GM23338 (cell line): Measurements from ENCODE around the gene SMIM34. TPM values are rescaled to one million over a fixed set of nuclear protein-coding genes. Genes with fewer than 3 reads are reported as not detected.
"Not testable (repeated sequence)": the region's sequence is repeated elsewhere in the genome, so short reads cannot be mapped to it uniquely, and the experiment has no call there.

Experiments
- ATAC-seq: fragments of 200-7000 bp; cut with Tn5 transposase; 3 replicates; pipeline ENCODE4 v1.9.1; 2020
- DNase-seq: peaks from one replicate; pipeline ENCODE4 v3.0.0-alpha.2; 2015; ENCODE audit warnings: low spot score
- H2AFZ ChIP-seq: fragments of 200-600 bp; sonication (generic); 2 replicates; pipeline ENCODE4 v1.8.0; 2016; ENCODE audit warnings: antibody characterized with exemption, mild to moderate bottlenecking, moderate library complexity
- H3F3A ChIP-seq: fragments of 200-600 bp; sonication (generic); replicated peaks from 2 replicates; pipeline ENCODE4 v1.8.0; 2017; ENCODE audit warnings: antibody characterized with exemption, mixed run types, low read depth
- H3K27ac ChIP-seq: fragments of 200-600 bp; sonication (generic); 2 replicates; pipeline ENCODE4 v1.6.1; 2016; ENCODE audit warnings: low read depth
- H3K27me3 ChIP-seq: fragments of 200-600 bp; sonication (generic); 2 replicates; pipeline ENCODE4 v1.8.0; 2016; ENCODE audit warnings: mild to moderate bottlenecking, mixed run types, moderate library complexity; ENCODE audit not compliant: insufficient read depth
- H3K36me3 ChIP-seq: fragments of 200-600 bp; sonication (generic); 2 replicates; pipeline ENCODE4 v1.8.0; 2016; ENCODE audit warnings: mild to moderate bottlenecking; ENCODE audit not compliant: insufficient read depth
- H3K4me1 ChIP-seq: fragments of 200-600 bp; sonication (generic); 2 replicates; pipeline ENCODE4 v1.8.0; 2016; ENCODE audit warnings: mild to moderate bottlenecking, moderate library complexity; ENCODE audit not compliant: insufficient read depth
- H3K4me2 ChIP-seq: fragments of 200-600 bp; sonication (generic); 2 replicates; pipeline ENCODE4 v1.7.1; 2017; ENCODE audit warnings: mixed run types
- H3K4me3 ChIP-seq: fragments of 200-600 bp; sonication (generic); 2 replicates; pipeline ENCODE4 v1.6.1; 2016; ENCODE audit warnings: mixed run types
- H3K79me2 ChIP-seq: fragments of 200-600 bp; sonication (generic); replicated peaks from 2 replicates; pipeline ENCODE4 v1.8.0; 2017; ENCODE audit warnings: mild to moderate bottlenecking; ENCODE audit not compliant: insufficient read depth
- H3K9me2 ChIP-seq: fragments of 200-600 bp; sonication (generic); 2 replicates; pipeline ENCODE4 v1.8.0; 2017; ENCODE audit not compliant: insufficient read depth
- H4K20me1 ChIP-seq: fragments of 200-600 bp; sonication (generic); replicated peaks from 2 replicates; pipeline ENCODE4 v1.8.0; 2017; ENCODE audit warnings: mild to moderate bottlenecking; ENCODE audit not compliant: insufficient read depth
- H3K27ac Mint-ChIP-seq: 2 replicates; pipeline ENCODE4 v1.8.0; 2020; ENCODE audit warnings: inconsistent platforms, mild to moderate bottlenecking, moderate library complexity, mixed read lengths
- H3K27me3 Mint-ChIP-seq: 3 replicates; pipeline ENCODE4 v1.8.0; 2022; ENCODE audit warnings: low read depth, mild to moderate bottlenecking, moderate library complexity, mixed read lengths, inconsistent platforms; ENCODE audit not compliant: insufficient read depth, poor library complexity
- H3K36me3 Mint-ChIP-seq: 3 replicates; pipeline ENCODE4 v1.8.0; 2021; ENCODE audit warnings: low read depth, mild to moderate bottlenecking, inconsistent platforms, moderate library complexity, mixed read lengths
- H3K4me1 Mint-ChIP-seq: 3 replicates; pipeline ENCODE4 v1.8.0; 2020; ENCODE audit warnings: mild to moderate bottlenecking, inconsistent platforms, mixed read lengths
- H3K4me3 Mint-ChIP-seq: 3 replicates; pipeline ENCODE4 v1.8.0; 2021; ENCODE audit warnings: moderate library complexity, mild to moderate bottlenecking, inconsistent platforms, mixed read lengths
- H3K9me3 Mint-ChIP-seq: 3 replicates; pipeline ENCODE4 v1.8.0; 2020; ENCODE audit warnings: moderate library complexity, mild to moderate bottlenecking, inconsistent platforms, mixed read lengths
- polyA plus RNA-seq: library from polyadenylated mRNA; unstranded; fragments of >200 nt; fragmentation: Nextera tagmentation; extraction: Ambion mirVana; gene quantifications from 2 replicates; pipeline ENCODE4 v1.2.1, GENCODE V29; 2016
- total RNA-seq: library from RNA; depleted of rRNA; stranded (reverse); fragments of >200 nt; shearing (Covaris generic); gene quantifications from 2 replicates; pipeline ENCODE4 v1.2.3, GENCODE V29; 2014

Gene SMIM34
- total and polyA plus RNA-seq, 2 experiments from 2014 or later, result not detected

DNA sequence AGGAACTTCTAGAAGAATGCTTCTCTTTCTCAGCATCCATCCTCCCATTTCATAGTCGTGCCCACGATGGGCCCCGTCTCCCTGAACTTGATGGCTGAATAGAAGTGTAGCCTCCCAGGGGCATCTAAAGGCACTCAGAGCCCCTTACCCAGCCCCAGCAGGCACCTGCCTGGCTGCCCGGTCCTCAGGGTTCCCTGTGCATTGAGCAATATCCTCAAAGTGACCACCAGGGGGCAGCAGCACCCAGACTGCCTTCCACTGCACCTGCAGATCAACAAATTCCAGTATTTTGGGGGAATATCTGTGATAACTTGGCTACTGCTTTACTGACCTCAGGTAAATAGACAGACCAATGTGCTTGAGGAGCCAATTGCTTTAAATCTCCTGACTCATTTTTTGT, 19.7 kb upstream of the SMIM34 start:
- not testable (repeated sequence) for H2AFZ ChIP-seq, H3K4me3 Mint-ChIP-seq, DNase-seq, H3K4me1 ChIP-seq, H3K9me3 Mint-ChIP-seq, H3K36me3 Mint-ChIP-seq, H3K4me3 ChIP-seq, H3K27ac ChIP-seq, H3K27me3 ChIP-seq, H3K27ac Mint-ChIP-seq, H3K9me2 ChIP-seq, H3F3A ChIP-seq, H3K27me3 Mint-ChIP-seq, H3K79me2 ChIP-seq, H3K4me1 Mint-ChIP-seq, H3K4me2 ChIP-seq, H3K36me3 ChIP-seq, H4K20me1 ChIP-seq
- peak; percentile 80 for ATAC-seq

- not testable (repeated sequence) for H3K4me3 ChIP-seq, H3F3A ChIP-seq, H3K4me3 Mint-ChIP-seq, H3K36me3 ChIP-seq, H3K4me1 Mint-ChIP-seq, H2AFZ ChIP-seq, H3K27ac ChIP-seq, H4K20me1 ChIP-seq, H3K27me3 Mint-ChIP-seq, H3K36me3 Mint-ChIP-seq, H3K9me3 Mint-ChIP-seq, H3K27me3 ChIP-seq, H3K79me2 ChIP-seq, H3K9me2 ChIP-seq, H3K27ac Mint-ChIP-seq, DNase-seq, H3K4me1 ChIP-seq, H3K4me2 ChIP-seq
- ATAC-seq, result peak; percentile 97
Observed at GRCh38 chr21:34429710-34430109, 6.0 kb upstream of the SMIM34 start.

DNA sequence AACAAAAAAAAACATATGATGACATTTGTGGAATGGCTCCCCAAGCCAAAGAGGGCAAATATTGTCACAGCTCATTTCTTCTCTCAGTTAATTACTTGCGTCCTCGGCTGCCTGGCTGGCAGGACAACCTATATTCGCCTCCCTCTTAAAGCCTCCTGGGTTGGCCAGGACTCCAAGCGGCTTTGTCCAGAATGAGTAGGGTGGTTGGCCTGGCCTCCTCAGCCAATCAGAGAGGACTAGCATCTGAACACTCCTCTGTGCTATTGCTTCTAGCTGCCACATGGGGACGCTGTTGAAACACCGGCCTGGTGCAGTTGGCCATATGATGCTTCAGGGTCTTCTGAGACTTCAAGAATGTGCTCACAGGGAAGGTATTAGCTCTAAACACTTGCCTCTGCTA, 4.7 kb upstream of the SMIM34 start:
- H2AFZ ChIP-seq, result not testable (repeated sequence)

GRCh38 chr21:34427339-34427738, 3.6 kb upstream of the SMIM34 start:
- not testable (repeated sequence) for H3K36me3 ChIP-seq, H3K4me1 Mint-ChIP-seq, H3K27me3 ChIP-seq, H3K27ac Mint-ChIP-seq, H3K27me3 Mint-ChIP-seq, H3K4me1 ChIP-seq, H3K79me2 ChIP-seq, H4K20me1 ChIP-seq, H3K4me3 Mint-ChIP-seq, H3K4me2 ChIP-seq, H2AFZ ChIP-seq, H3K9me3 Mint-ChIP-seq, ATAC-seq, DNase-seq, H3F3A ChIP-seq, H3K4me3 ChIP-seq, H3K27ac ChIP-seq, H3K9me2 ChIP-seq, H3K36me3 Mint-ChIP-seq

More for the DNA sequence above, 4.7 kb upstream of the SMIM34 start:
- H3K4me3 Mint-ChIP-seq, H3K27me3 Mint-ChIP-seq, H3K4me1 Mint-ChIP-seq, H3K27ac ChIP-seq, H3K4me3 ChIP-seq, H3K79me2 ChIP-seq, H3K4me2 ChIP-seq, H3K27me3 ChIP-seq, H3K36me3 Mint-ChIP-seq, H3K36me3 ChIP-seq, H3K4me1 ChIP-seq, H3K9me2 ChIP-seq, H3K27ac Mint-ChIP-seq, H3F3A ChIP-seq, H3K9me3 Mint-ChIP-seq, DNase-seq, H4K20me1 ChIP-seq: not testable (repeated sequence)
- ATAC-seq, result peak; percentile 48; the same call in 2 of the 3 replicates

DNA sequence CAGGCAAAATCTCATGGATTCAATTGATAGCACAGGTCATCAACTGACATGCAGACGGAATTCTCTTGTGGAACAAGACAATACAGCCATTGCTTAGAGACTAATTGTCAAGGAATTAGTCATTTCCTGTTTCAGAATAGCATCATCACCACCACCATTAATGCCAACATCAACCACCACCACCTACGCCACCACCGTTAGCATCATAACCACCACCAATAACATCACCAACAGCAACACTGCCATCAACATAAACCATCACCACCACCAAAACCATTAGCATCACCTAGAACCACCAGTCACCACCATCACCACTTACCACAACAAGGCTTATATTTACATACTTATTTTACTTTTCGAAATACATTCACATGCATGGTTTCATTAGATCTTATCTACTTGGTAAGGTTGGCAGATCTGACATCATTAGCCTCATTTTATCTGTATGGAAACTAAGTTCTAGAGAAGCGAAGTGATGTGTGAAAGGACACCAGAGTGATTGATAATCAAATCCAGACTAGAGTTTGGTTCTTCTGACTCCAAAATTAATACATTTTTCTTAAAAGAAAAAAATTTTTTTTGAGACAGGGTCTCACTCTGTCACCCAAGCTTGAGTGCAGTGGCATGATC, 6.2 kb downstream of the SMIM34 start:
- not testable (repeated sequence) for H3K79me2 ChIP-seq, H3K27ac ChIP-seq, H3K4me1 Mint-ChIP-seq, DNase-seq, H3K4me3 Mint-ChIP-seq, ATAC-seq, H3K27me3 ChIP-seq, H3K4me1 ChIP-seq, H4K20me1 ChIP-seq, H3K4me2 ChIP-seq, H3K9me3 Mint-ChIP-seq, H3K4me3 ChIP-seq, H3K36me3 ChIP-seq, H3K9me2 ChIP-seq, H3K27me3 Mint-ChIP-seq, H3K27ac Mint-ChIP-seq, H2AFZ ChIP-seq, H3F3A ChIP-seq, H3K36me3 Mint-ChIP-seq

- not testable (repeated sequence) for ATAC-seq, H3K4me2 ChIP-seq, H3K27ac Mint-ChIP-seq, H3K79me2 ChIP-seq, DNase-seq, H3F3A ChIP-seq, H3K27ac ChIP-seq, H4K20me1 ChIP-seq, H2AFZ ChIP-seq, H3K9me2 ChIP-seq, H3K27me3 Mint-ChIP-seq, H3K4me1 Mint-ChIP-seq, H3K4me1 ChIP-seq, H3K4me3 ChIP-seq, H3K4me3 Mint-ChIP-seq, H3K36me3 ChIP-seq, H3K36me3 Mint-ChIP-seq, H3K27me3 ChIP-seq, H3K9me3 Mint-ChIP-seq
Observed at GRCh38 chr21:34407294-34407693, 16.5 kb downstream of the SMIM34 start.

- ATAC-seq, H3K36me3 ChIP-seq, H3K27ac ChIP-seq, H3K4me1 ChIP-seq, DNase-seq, H3K9me3 Mint-ChIP-seq, H3K27ac Mint-ChIP-seq, H3F3A ChIP-seq, H3K4me3 Mint-ChIP-seq, H3K27me3 ChIP-seq, H3K9me2 ChIP-seq, H4K20me1 ChIP-seq, H3K4me3 ChIP-seq, H2AFZ ChIP-seq, H3K36me3 Mint-ChIP-seq, H3K27me3 Mint-ChIP-seq, H3K4me1 Mint-ChIP-seq, H3K4me2 ChIP-seq, H3K79me2 ChIP-seq: not testable (repeated sequence)
Observed at GRCh38 chr21:34406676-34407075, 17.1 kb downstream of the SMIM34 start.
